Stimulated activated CD8-positive, alpha-beta memory T cell treated with anti-CD3 and anti-CD28 coated beads, Interleukin-12 subunit alpha, Interleukin-12 subunit beta, amount 100 ng/mL, for 1 hour (primary cell): ENCODE data around the gene DTX1.

Source experiments
- DNase-seq: peaks from one replicate; pipeline ENCODE4 v3.0.0-alpha.2; 2020; ENCODE audit warnings: low read depth

Gene DTX1

DNA sequence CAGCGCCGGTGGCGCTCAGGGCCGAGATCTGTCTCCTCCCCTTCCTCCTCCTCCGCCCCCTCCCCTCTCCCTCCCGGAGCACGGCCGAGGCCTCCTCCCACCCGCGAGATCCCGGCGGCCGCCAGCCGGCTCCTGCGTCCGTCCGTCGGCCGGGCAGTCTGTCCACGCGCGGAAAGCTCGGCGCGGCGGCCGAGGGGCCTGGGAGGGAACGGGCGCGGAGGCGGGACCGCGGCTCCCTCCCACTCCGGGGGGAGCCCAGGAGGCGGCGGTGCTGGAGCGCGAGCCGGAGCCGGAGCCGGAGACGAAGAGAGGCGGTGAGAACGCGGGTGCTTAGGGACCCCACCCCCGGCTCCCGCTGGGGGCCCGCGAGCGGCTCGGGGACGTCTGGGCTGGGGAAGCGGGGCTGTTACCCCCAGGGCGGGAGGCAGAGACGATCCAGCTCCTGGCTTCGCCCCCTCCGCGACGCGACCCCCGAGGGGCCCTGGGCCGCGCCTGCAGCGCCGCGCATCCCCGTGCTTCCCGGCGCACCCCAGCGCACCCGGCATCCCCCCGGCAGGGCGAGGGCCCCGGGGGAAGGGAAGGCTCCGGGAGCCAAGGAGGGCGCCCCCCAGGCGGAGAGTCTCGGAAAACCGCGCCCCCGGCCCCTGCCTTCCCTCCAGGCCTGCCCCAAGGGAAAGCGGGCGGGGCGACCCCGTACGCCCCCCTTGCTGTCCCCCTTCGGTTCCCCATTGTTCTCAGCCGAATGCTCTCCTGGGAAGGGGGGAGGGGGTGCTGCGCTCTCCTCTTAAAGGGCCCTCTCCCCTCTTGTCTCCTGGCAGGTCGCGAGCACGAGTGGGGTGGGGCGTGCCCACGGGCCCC is at the start of gene DTX1:
TSS of gene DTX1 (plus strand) at position 100 of the 858 bp plus-strand sequence. CDS start 1,463 bp downstream, outside the sequence.
- peak; percentile 8 for DNase-seq

DNA sequence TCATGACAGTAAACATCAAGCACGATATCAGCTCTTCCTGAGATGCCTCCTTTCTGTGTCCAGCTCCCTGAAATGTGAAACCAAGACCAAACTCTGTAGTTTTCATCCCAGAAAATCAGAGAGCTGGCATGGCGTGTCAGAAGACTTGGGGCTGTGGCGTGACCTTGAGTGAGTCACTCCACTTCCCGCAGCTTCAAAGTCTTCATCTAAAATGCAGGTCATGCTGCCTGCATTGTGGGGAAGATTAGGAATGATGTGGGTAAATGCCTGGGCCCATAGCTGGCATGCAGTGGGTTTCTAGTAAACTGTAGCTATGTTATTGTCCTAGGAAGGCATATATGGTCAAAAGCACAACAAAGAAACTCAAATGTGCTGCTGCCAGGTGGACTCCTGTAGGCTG is 49.4 kb upstream of the DTX1 start:
- DNase-seq, result no peak

DNA sequence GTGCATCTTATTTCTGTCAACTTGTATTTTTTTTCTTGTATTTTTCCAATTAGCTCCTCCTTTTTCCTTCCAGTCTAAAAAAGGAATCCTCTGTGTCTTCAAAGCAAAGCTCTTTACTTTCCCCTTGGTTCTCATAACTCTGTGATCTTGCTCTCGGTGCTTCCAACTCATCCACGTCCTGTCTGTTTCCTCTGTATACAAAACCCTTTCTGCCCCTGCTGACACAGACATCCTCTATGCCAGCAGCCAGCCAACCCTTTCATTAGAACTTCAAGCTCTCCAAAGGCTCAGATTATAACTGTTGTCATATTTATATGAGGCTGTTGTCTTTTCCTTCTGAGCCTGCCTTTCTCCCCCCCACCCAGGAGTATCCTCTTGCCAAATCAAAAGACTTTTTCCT is 45.8 kb upstream of the DTX1 start:
- no peak for DNase-seq

DNA sequence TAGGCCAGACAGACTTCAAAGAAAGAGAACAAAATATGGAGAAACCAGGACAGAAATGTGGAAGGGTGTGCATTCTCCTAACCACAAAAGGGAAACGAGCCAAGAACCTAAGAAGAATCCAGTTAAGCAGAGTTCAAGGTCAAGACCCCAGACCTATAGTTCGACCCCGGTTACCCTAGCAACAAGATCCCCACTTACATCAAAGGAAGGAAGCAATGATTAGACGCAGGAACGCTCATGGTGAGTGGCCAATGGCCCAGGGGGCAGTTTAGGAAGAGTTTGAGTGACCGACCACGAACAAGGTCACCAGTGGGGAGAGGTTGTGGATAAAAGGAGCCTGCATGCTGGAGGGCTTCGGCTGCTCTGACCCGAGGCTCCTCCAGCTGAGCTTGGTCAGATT is 42.0 kb upstream of the DTX1 start:
- DNase-seq, result no peak

DNA sequence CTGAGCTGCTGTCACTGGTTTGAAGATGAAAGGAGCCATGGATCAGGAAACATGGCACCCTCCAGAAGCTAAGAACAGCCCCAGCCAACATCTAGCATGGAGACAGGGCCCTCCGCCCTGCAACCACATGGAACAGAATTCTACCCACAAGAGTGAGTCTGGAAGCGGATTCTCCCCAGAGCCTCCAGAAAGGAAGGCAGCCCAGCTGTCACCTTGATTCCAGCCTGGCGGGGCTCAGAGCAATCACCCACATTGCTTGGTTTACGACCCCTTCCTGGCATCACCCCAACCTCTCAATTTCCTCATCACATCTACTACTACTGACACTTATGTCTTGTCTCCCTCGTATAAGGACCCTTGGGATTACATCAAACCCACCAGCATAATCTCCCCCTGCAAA is 39.7 kb upstream of the DTX1 start:
- DNase-seq, result no peak

DNA sequence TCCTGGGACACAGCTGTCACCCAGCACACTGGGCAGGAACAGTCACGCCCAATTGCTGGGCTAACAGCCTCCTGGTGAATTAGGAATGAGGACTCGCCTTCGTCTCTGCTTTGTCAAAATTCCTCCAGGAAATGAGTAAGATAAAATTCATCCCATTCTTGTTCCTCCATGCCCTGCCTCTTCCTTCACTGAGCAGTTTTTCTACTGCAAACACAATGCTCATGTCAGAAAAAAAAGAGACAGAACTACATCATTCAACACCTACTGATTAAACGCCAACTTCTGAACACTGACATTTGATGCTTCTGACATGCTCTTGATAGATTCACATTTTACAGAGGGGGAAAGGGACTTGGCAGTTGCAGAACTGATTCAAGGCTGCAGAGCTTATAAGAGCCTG is 37.5 kb upstream of the DTX1 start:
- no peak for DNase-seq

DNA sequence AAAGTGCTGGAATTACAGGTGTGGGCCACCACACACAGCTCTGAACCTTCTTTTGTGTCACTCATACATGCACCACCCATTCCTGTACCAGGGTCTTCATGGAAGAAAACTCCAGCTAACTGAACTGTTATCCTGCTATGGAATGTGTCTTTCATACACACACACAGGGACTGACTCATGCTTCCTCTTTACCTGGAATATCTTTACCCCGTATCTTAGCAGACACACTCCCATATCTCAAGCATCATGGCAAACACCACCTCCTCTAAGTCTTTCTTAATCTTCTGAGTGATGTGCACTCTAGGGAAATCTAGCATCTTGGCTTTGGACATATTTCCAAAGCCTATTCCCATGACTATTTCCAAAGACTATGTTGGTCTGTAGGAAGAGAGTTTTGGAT is 35.0 kb upstream of the DTX1 start:
- no peak for DNase-seq

DNA sequence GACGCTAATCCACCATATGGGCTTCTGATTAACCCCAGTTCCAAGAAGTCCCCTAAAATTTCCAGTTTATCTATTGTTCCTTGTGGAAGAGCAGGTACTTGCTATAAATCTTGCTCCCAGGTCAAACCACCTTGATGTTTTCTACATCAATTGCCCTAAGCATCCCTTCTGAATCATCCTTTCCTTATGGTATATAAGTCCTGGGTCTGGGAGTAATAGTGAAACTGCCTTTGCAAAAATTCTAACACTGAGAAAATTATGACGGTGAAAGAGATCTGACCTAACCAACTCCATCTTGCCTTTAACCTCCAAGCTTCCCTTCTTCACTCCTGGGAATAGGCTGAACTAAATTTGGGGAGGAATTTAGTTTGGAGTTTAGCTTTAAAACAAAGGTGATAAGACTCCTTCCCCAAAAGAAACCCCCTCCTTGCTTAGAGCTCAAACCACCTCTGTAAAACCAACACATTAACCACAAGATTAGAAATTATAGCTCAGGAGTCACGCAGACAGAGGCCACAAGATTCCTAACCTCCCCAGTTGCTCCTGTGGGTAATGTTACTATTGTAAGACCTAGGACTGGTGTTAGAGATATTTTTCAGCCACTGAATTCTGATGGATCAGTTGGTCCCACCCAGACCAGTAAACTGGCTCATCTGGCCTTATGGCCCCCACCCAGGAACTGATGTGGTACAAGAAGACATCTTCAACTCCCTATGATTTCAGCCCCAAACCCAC is 33.8 kb upstream of the DTX1 start:
- no peak for DNase-seq

DNA sequence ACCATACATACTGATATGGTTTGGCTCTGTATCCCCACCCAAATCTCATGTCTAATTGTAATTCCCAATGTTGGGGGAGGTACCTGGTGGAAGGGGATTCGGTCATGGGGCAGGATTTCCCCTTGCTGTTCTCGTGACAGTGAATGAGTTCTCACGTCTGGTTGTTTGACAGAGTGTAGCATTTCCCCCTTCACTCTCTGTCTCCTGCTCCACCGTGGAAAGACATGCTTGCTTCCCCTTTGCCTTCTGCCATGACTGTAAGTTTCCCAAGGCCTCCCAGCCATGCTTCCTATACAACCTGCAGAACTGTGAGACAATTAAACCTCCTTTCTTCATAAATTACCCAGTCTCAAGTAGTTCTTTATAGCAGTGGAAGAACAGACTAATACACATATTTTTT is 28.8 kb upstream of the DTX1 start:
- DNase-seq, result no peak

DNA sequence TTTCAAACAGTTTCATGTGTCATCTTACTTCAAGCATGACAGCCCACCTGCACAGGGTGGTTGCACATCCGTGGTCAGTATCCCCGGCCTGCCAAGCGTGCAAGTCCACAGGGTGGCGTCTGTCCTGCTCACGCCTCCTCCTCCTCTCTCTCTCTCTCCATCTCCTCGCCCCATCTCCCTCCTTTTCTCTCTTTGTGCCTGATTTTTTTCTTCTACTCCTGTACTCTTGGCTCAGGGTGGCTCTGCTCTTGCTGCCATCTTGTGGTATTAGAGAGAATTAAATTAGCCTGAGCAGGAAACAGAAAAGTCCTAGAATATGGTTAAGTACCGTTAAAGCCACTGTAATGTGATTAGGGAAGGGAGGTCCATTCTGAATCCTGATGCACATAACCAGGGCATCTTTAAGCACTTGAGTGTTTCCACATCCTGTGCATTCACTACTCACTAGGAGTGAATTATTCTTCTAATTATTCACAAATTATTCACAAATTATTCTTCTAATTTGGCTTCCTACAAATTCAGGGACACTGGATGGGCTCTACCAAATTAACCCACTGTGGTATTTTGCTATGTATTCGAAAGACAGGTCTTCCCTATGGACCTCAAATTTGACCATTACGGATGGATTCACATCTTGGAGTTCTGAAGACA is 25.5 kb upstream of the DTX1 start:
- DNase-seq, result no peak

DNA sequence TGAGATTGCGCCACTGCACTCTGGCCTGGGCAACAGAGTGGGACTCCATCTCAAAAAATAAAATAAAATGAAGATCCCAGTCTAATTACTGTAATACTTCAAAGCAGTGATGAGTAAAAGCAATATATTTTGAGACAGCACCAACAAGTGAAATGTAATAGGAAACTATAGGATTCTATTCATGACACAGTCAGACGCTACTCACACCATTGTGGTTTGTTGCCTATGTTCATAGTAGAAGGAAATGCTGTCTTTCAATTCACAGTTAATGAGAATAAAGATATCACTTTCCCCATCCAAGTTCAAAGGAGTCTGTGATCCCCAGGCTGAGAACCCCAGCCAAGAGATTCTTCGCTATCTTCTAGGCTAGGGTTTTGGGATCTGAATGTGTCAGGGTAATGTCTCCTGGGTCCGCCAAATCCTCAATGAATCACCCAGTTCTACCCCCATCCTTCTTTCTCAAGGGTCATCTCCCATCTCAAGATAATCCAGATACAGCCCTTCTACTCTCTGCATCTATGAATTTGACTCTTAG is 16.6 kb upstream of the DTX1 start:
- DNase-seq, result no peak

DNA sequence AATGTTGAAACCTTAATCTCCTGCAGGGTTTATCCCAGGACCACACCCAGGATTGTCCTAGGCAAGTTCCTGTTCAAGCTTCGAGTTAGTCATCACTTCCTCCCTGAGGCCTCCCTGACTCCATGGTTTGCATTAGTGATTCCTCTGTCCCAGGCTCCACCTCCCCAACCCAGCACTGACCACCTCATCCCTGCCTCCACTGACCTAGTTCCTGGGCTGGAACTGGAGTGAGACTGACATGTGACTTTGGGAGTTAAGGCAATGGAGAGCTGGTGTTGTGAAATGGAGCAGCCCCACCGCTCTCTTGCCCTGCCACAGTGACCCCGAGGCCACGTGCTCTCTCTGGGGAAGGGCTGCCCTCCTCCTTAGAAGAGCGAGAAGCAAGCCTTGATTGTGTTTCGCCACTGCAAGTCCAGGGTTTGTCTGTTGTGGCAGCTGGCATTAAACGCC is 15.8 kb upstream of the DTX1 start:
- no peak for DNase-seq

DNA sequence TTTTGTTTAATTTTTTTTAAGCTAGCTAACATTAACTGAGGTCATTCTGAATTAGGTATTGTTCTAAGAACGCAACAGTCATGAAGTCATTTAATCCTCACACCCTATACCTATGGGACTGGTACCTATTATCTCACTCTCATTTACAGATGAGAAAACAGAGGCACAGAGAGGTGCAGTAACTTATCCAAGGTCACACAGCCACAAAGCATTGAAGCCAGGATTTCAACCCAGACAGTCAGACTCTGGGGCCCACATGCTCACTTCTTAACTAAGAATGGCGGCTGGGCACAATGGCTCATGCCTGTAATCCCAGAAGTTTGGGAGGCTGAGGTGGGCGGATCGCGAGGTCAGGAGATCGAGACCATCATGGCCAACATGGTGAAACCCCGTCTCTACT is 15.0 kb upstream of the DTX1 start:
- DNase-seq, result no peak

DNA sequence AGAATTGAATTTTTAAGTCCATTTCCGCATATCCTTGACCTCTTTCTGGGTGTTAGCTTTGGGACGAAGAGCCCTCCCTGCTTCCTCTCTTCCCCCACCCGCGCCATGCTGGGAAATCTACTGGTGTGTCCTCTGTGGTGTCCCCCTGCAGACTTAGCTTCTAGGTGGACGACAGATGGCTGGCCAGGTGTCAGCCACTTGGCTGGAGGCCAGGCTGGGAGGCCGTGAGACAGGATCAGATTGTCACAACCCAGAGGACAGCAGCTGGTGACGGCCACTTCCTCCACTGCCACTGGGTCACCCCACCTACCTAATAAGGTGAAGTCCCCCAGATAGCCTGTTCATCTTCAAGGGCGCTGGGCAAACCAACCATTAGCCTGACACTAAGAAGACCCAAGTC is 13.3 kb upstream of the DTX1 start:
- no peak for DNase-seq

DNA sequence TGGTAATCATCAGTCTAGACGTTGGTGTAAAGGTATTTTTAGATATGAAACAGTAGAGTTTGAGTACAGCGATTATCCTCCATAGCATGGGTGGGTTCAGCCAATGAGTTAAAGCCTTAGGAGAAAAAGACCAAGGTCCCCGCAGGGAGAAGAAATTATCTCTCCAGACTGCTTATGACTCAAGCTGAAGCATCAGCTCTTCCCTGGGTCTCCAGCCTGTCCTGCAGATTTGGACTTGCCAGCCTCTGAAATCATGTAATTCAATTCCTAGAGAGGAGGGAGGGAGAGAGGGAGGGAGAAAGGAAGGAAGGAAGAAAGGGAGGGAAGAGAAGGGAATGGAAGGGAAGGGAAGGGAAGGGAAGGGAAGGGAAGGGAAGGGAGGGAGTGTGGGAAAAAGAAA is 12.0 kb upstream of the DTX1 start:
- DNase-seq, result no peak

DNA sequence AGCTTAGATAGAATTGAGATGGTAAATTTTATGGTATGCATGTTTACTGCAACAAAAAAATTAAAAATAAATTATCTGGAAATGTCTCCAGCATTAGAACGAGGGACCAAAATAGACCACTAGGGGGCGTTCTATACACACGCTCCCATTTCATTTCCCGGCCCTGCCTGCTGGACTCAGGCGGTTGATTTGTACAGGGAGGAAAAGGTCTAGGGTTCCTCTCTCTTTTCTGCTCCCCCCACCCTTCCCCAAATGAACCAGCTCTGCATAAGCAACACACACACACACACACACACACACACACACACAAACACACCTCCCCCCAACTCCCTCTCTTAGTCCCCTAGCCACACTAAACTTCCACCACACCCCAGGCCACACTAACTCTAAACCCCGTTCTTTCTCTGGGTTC is 7.8 kb upstream of the DTX1 start:
- peak; percentile 51 for DNase-seq

DNA sequence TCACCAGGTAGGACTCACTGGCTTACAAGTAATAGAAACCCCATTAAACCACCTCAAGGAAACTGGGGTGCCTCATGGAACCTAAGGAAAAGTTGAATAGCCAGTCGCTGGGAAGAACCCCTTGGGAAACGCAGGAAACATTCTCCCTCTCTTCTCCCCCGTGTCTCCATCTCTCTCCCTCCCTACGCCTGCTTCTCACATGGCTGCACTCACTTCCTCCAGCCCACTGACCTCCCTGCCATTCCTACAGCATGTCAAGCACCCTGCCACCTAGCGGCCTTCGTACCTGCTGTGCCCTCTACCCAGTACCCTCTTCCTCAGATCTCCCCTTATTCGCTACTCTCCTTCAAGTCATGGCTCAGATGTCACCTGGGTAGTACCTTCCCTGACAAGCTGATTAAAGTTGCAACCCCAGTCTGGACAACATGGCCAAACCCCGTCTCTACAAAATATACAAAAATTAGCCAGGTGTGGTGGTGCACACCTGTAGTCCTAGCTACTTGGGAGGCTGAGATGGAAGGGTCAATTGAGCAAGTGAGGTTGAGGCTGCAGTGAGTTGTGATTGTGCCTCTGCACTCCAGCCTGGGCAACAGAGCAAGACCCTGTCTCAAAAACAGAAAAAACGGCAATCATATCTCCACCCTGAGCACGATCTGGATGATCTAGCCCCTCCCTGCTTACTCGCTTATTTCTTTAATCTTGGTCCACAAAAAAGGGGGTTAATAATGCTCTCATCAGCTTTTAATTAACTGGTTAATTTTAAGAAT is 6.4 kb upstream of the DTX1 start:
- no peak for DNase-seq

DNA sequence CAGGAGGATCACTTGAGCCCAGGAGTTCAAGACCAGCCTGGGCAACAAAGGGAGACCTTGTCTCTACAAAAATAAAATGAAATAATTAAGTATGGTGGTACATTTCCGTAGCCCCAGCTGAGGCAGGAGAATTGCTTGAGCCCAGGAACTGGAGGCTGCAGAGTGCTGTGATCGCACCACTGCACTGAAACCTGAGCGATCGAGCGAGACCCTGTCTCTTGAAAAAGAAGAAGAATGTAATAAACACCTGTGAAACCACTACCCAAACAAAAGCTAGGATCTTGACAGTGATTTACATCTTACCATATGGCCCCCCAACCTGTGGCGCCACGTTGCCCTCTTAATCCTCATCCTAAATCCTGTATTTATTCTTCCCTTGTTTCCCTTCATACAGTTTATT is 5.7 kb upstream of the DTX1 start:
- DNase-seq, result no peak

DNA sequence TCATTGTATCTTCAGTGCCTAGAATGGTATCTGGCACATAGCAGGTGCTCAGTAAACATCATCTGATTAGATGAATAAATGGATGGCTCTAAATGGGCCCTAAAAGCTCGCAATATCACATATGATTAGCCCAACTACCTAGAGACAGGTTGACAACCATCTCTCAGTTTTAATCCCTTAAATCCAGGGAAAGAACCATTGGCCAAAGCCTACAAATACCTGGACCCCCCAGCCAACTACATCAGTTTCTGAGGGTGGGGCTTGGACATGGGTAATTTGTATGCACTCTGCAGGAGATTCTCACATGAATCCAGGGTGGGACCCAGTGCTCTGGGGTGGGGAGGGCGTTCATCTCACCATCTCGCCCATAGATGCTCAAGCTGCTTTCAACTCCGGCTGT is 4.8 kb upstream of the DTX1 start:
- no peak for DNase-seq

DNA sequence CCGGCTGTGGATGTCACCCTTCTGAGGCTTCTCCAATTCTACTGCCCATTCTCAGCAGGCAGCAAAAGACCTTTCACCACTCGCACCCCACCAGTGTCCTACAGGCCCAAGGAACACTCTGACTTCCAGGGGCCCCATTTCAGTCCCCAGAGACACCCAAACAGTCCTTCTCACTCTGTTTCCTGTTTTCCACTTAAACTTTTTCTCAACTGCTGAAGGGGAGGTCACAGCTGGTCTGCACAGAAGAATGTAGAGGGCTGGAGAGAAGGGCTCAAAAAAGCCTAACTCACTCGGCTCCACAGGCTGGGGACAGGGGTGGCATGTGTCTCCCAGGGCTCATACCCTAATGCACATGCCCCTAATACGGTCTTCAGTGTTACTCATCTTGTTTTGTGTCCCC is 4.2 kb upstream of the DTX1 start:
- DNase-seq, result no peak

DNA sequence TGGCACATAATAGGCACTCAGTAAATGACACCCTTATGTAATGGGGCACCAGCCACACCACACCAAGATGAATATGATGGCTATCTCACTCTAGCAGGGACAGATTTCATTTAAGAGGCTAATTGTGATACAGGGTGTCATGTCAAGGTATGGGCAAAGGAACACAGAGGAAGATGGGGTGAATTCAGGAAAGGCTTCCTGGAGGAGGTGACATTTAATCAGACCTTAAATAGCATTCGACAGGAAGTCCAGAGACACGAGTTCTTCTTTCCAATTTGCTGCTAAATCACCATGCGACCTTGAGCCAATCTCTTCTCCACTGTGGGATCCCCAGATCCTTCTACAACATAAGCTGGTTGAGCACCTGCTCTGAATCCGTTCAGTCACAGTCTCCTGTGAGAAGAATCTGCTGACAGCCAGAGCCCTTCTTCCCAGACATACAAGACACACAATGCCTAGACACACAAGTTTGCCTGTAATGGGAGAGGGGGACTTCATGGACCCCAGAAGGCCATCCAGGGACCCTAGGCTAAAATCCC is 1.5 kb upstream of the DTX1 start:
- no peak for DNase-seq
